ENCODE measurements around the gene CUZD1. TPM values are rescaled to one million over a fixed set of nuclear protein-coding genes. Genes with fewer than 3 reads are reported as not detected.
A peak's percentile ranks its signal among the peaks of the same experiment; 100 is the strongest.

Gene CUZD1
- total and polyA plus RNA-seq, 2 experiments from 2014 or later: 3.1 to 4.1 TPM

DNA sequence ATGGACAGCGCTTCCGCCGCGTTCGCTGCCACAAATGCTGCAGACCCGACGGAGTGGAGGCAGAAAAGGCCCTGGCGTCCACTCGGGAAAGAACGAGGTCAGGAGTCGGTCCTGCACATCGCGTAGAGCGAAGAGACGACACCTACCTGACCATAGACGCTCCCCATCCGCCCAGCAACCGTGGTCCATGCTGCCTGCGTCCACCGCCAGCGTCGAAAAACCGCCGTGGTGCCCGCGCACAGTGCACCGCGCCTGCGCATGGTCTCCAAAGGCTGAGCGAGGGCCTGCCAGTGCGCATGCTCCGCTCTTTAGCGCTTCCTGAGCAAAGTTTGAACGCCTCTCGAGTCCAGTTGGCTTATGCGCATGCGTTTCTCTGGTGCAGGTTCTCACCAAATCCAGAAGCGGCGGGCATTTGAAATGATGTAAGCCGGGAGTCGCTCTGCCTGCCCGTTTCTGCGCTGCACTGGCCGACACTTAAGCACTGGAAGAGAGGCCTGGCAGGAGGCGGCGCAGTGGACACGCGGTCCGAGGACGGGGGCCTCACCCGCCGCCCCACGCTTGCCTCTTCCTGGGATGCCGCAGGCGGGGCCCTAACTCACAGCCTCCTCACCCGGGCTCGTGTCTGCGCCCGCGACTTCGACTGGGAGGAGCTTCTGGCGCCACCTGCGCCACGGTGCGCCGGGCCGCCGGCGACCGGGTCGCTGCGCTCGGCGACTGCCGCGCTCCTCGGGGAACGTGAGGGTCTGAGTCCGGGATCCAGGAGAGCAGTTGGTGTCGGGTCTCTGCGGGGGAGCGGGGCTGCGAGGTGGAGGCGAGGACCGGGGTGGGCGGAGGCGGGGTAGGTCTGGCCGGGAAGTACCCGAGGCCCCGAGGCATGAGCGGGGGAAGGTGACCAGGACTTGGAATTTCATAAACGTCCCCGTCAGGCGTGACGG is 33.9 kb upstream of the CUZD1 start, which contains the start of gene FAM24B (continued):
- TF ChIP-seq, protein P1, sequence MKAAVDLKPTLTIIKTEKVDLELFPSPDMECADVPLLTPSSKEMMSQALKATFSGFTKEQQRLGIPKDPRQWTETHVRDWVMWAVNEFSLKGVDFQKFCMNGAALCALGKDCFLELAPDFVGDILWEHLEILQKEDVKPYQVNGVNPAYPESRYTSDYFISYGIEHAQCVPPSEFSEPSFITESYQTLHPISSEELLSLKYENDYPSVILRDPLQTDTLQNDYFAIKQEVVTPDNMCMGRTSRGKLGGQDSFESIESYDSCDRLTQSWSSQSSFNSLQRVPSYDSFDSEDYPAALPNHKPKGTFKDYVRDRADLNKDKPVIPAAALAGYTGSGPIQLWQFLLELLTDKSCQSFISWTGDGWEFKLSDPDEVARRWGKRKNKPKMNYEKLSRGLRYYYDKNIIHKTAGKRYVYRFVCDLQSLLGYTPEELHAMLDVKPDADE (IDR thresholded peaks at IDR 0.05): no peak

DNA sequence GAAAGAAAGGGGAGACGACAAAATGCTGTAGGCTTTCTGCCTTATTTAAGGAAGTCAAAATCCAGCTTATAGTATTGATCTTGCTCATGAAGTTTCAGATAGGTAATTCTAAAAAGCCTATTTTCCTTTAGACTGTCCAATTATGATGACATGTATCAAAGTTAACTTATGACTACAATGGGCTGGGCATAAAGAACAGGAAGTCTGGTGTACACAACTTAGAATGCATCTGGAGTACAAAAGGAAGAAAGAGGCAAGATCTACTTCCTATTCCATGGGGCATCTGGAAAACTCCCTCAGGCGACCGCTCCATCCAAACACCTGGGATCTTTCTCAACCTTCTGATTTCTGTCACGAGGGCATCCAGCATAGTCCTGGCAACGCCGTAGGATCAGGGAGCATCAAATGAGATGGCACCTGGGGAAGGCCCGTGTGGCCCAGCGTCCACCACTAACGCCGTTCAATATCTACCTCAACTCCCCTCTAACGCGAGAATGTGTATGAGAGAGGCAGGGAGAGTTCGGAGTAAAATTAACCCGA is 33.2 kb upstream of the CUZD1 start:
- peaks cover 8% of the 10 kb centered on the region; the same call in 1 of the 3 replicates for H3K9me3 Mint-ChIP-seq
- H3K27ac Mint-ChIP-seq: no peak overlapping the region
- Histone ChIP-seq H3K27me3 (ENCODE audit: insufficient read depth) (peaks cover 20% of the 10 kb centered on the region; the same call in 1 of the 2 replicates), H3K79me2 (replicated peaks; ENCODE audit: insufficient read depth) (peaks cover 37% of the 10 kb centered on the region), H2AFZ (0 out of 2 replicates have a peak overlapping the region, but pooled peaks have one; percentile 18), H3F3A (replicated peaks; ENCODE audit: low read depth) (peaks cover 4% of the 10 kb centered on the region), H3K9me2 (ENCODE audit: insufficient read depth) (no peaks in the 10 kb centered on the region), H3K36me3 (ENCODE audit: insufficient read depth) (no peaks in the 10 kb centered on the region), H4K20me1 (replicated peaks; ENCODE audit: insufficient read depth) (no peaks in the 10 kb centered on the region), H3K27ac (ENCODE audit: low read depth) (no peak overlapping the region), H3K4me3 (peak overlapping the region; percentile 60), H3K4me2 (peak overlapping the region; percentile 89), H3K4me1 (ENCODE audit: insufficient read depth) (peaks cover 39% of the 10 kb centered on the region)
- H3K4me1 Mint-ChIP-seq: peaks cover 58% of the 10 kb centered on the region
- TF ChIP-seq, protein P1 (IDR thresholded peaks at IDR 0.05): no peak
- TF ChIP-seq ZNF331 (CRISPR knock-in tag; IDR thresholded peaks at IDR 0.05; ENCODE audit: low read depth) (no peak), CREB1 (CRISPR knock-in tag; IDR thresholded peaks at IDR 0.05; ENCODE audit: low read depth) (no peak)
- H3K4me3 Mint-ChIP-seq: peak overlapping the region; percentile 74
- H3K36me3 Mint-ChIP-seq (ENCODE audit: low read depth): peaks cover 24% of the 10 kb centered on the region; the same call in 2 of the 3 replicates
- ATAC-seq: peak; percentile 2; the same call in 2 of the 3 replicates
- H3K27me3 Mint-ChIP-seq (ENCODE audit: insufficient read depth, low read depth, poor library complexity): peaks cover 23% of the 10 kb centered on the region
- DNase-seq (ENCODE audit: low spot score): no peak

DNA sequence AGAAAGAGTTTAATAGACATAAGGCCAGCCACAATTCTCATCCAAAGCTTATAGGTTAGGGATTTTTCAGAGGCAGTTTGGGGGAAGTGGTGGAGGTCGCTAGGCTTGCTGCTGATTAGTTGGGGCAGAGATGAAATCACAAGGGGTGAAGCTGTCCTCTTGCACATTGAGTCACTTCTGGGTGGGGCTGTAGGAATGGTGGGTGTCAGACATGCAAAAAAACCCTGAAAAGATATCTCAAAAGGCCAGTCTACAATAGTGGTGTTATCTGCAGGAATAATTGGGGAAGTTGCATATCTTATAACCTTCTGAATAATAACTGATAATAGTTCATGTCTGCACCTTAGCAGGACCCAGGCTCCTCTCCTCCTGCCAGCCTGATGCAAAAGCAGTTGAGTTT is 31.6 kb upstream of the CUZD1 start:
- H3K36me3 ChIP-seq (ENCODE audit: insufficient read depth): no peaks in the 10 kb centered on the region
- peak overlapping the region; percentile 60 for H3K4me3 ChIP-seq
- ATAC-seq: no peak
- peak overlapping the region; percentile 89 for H3K27ac Mint-ChIP-seq
- peak overlapping the region; percentile 89 for H3K4me2 ChIP-seq
- peaks cover 33% of the 10 kb centered on the region; the same call in 2 of the 3 replicates for H3K36me3 Mint-ChIP-seq (ENCODE audit: low read depth)
- H4K20me1 ChIP-seq (replicated peaks; ENCODE audit: insufficient read depth): no peaks in the 10 kb centered on the region
- peaks cover 25% of the 10 kb centered on the region for H3K27me3 Mint-ChIP-seq (ENCODE audit: insufficient read depth, low read depth, poor library complexity)
- peaks cover 53% of the 10 kb centered on the region for H3K79me2 ChIP-seq (replicated peaks; ENCODE audit: insufficient read depth)
- peak overlapping the region; percentile 91 for H3K27ac ChIP-seq (ENCODE audit: low read depth)
- peaks cover 50% of the 10 kb centered on the region for H3K4me1 ChIP-seq (ENCODE audit: insufficient read depth)
- H2AFZ ChIP-seq: no peak overlapping the region
- H3K9me2 ChIP-seq (ENCODE audit: insufficient read depth): no peaks in the 10 kb centered on the region
- H3F3A ChIP-seq (replicated peaks; ENCODE audit: low read depth): peaks cover 4% of the 10 kb centered on the region
- peak overlapping the region; percentile 74 for H3K4me3 Mint-ChIP-seq
- H3K27me3 ChIP-seq (ENCODE audit: insufficient read depth): peaks cover 20% of the 10 kb centered on the region; the same call in 1 of the 2 replicates
- peaks cover 8% of the 10 kb centered on the region; the same call in 2 of the 3 replicates for H3K9me3 Mint-ChIP-seq
- H3K4me1 Mint-ChIP-seq: peaks cover 66% of the 10 kb centered on the region
- DNase-seq (ENCODE audit: low spot score): no peak
- TF ChIP-seq ZNF114 (CRISPR knock-in tag; IDR thresholded peaks at IDR 0.05): no peak
- no peak for TF ChIP-seq NANOG (IDR thresholded peaks at IDR 0.05; ENCODE audit: borderline replicate concordance)
- TF ChIP-seq ZNF331 (CRISPR knock-in tag; IDR thresholded peaks at IDR 0.05; ENCODE audit: low read depth): no peak
- no peak for TF ChIP-seq EZH2 (IDR thresholded peaks at IDR 0.05; ENCODE audit: low read depth, unreplicated experiment)
- no peak for TF ChIP-seq CTCF (conservative IDR thresholded peaks at IDR 0.05; ENCODE audit: low read depth in 2 of 2)
- no peak for TF ChIP-seq EZH2phosphoT487 (IDR thresholded peaks at IDR 0.05; ENCODE audit: unreplicated experiment)
- TF ChIP-seq POLR2AphosphoS5 (IDR thresholded peaks at IDR 0.05; ENCODE audit: low read depth): no peak
- no peak for TF ChIP-seq CREB1 (CRISPR knock-in tag; IDR thresholded peaks at IDR 0.05; ENCODE audit: low read depth)
